Neural progenitor cell (in vitro differentiated cells): ENCODE measurements around the gene RNF151. TPM values are rescaled to one million over a fixed set of nuclear protein-coding genes. Genes with fewer than 3 reads are reported as not detected.

Experiments used
- DNase-seq: peaks from one replicate; pipeline ENCODE4 v3.0.0-alpha.2; 2016; ENCODE audit warnings: low spot score
- H2AFZ ChIP-seq: fragments of 200-600 bp; sonication (generic); replicated peaks from 2 replicates; pipeline ENCODE4 v1.6.1; 2016; ENCODE audit warnings: antibody characterized with exemption
- H3F3A ChIP-seq: fragments of 200-600 bp; sonication (generic); 2 replicates; pipeline ENCODE4 v1.6.1; 2016; ENCODE audit warnings: antibody characterized with exemption, low read depth
- H3K27ac ChIP-seq: fragments of 200-600 bp; sonication (generic); 2 replicates; pipeline ENCODE4 v1.5.1; 2016; ENCODE audit warnings: mild to moderate bottlenecking
- H3K27me3 ChIP-seq: fragments of 200-600 bp; sonication (generic); 2 replicates; pipeline ENCODE4 v1.6.1; 2016; ENCODE audit warnings: mild to moderate bottlenecking, moderate library complexity
- H3K36me3 ChIP-seq: fragments of 200-600 bp; sonication (generic); 2 replicates; pipeline ENCODE4 v1.5.1; 2016
- H3K4me1 ChIP-seq: fragments of 200-600 bp; sonication (generic); 2 replicates; pipeline ENCODE4 v1.6.1; 2016; ENCODE audit warnings: mixed run types
- H3K4me2 ChIP-seq: fragments of 200-600 bp; sonication (generic); 2 replicates; pipeline ENCODE4 v1.6.1; 2016
- H3K4me3 ChIP-seq: fragments of 200-600 bp; sonication (generic); 2 replicates; pipeline ENCODE4 v1.5.1; 2016
- H3K79me2 ChIP-seq: fragments of 200-600 bp; sonication (generic); 2 replicates; pipeline ENCODE4 v1.6.1; 2016; ENCODE audit warnings: low read depth
- H3K9ac ChIP-seq: fragments of 200-600 bp; sonication (generic); 2 replicates; pipeline ENCODE4 v1.6.1; 2016
- H3K9me3 ChIP-seq: fragments of 200-600 bp; sonication (generic); 2 replicates; pipeline ENCODE4 v1.5.1; 2016; ENCODE audit warnings: low read depth
- H4K20me1 ChIP-seq: fragments of 200-600 bp; sonication (generic); 2 replicates; pipeline ENCODE4 v1.6.1; 2016; ENCODE audit warnings: low read depth
- H3K27ac Mint-ChIP-seq: 3 replicates; pipeline ENCODE4 v1.8.0; 2021; ENCODE audit warnings: mixed read lengths
- H3K27me3 Mint-ChIP-seq: 2 replicates; pipeline ENCODE4 v1.8.0; 2022; ENCODE audit warnings: low read depth, mild to moderate bottlenecking, inconsistent platforms, moderate library complexity, mixed read lengths; ENCODE audit not compliant: insufficient read depth
- H3K36me3 Mint-ChIP-seq: 3 replicates; pipeline ENCODE4 v1.8.0; 2021; ENCODE audit warnings: mixed read lengths
- H3K4me1 Mint-ChIP-seq: 3 replicates; pipeline ENCODE4 v1.8.0; 2021; ENCODE audit warnings: mixed read lengths
- H3K4me3 Mint-ChIP-seq: 3 replicates; pipeline ENCODE4 v1.8.0; 2021; ENCODE audit warnings: mild to moderate bottlenecking, moderate library complexity, mixed read lengths
- H3K9me3 Mint-ChIP-seq: 3 replicates; pipeline ENCODE4 v1.8.0; 2020; ENCODE audit warnings: mixed read lengths
- CTCF ChIP-seq: fragments of 200-600 bp; sonication (generic); IDR thresholded peaks from 2 replicates; pipeline ENCODE4 v1.5.1; 2017; ENCODE audit warnings: antibody characterized with exemption, mild to moderate bottlenecking
- EZH2 ChIP-seq: fragments of 200-600 bp; sonication (generic); IDR thresholded peaks from 2 replicates; pipeline ENCODE4 v1.6.1; 2017; ENCODE audit warnings: antibody characterized with exemption, mild to moderate bottlenecking, moderate library complexity
- EZH2phosphoT487 ChIP-seq: fragments of 200-600 bp; sonication (generic); IDR thresholded peaks from 2 replicates; pipeline ENCODE4 v1.6.1; 2017; ENCODE audit warnings: antibody characterized with exemption
- total RNA-seq: library from RNA; depleted of rRNA; stranded (reverse); fragments of >200 nt; gene quantifications from 2 replicates; pipeline ENCODE4 v1.2.3, GENCODE V29; 2015; ENCODE audit warnings: low replicate concordance

Gene RNF151
- total RNA-seq, 1 donor from 2014 or later = not detected

GRCh38 chr16:2007081-2007836, 40.6 kb downstream of the RNF151 start:
- H3K79me2 ChIP-seq = peaks cover 52% of the 10 kb centered on the region
- H2AFZ ChIP-seq = no peak overlapping the region
- Mint-ChIP-seq H3K9me3 (no peaks in the 10 kb centered on the region), H3K27ac (no peak overlapping the region), H3K36me3 (peaks cover 4% of the 10 kb centered on the region), H3K27me3 (peaks cover 2% of the 10 kb centered on the region), H3K4me1 (peaks cover 34% of the 10 kb centered on the region), H3K4me3 (peak overlapping the region; percentile 88)
- H3K9me3 ChIP-seq = no peaks in the 10 kb centered on the region
- no peak overlapping the region for H3K9ac ChIP-seq
- TF ChIP-seq EZH2phosphoT487 (no peak), EZH2 (no peak), CTCF (no peak)
- peaks cover 17% of the 10 kb centered on the region for H3K4me1 ChIP-seq
- H3K27ac ChIP-seq = no peak overlapping the region
- H3K27me3 ChIP-seq = no peaks in the 10 kb centered on the region
- H3K4me3 ChIP-seq = no peak overlapping the region
- H3K4me2 ChIP-seq = peak overlapping the region; percentile 89
- H4K20me1 ChIP-seq = peaks cover 62% of the 10 kb centered on the region
- peaks cover 30% of the 10 kb centered on the region for H3F3A ChIP-seq
- H3K36me3 ChIP-seq = no peaks in the 10 kb centered on the region
- no peak for DNase-seq

GRCh38 chr16:2008009-2008526, 41.4 kb downstream of the RNF151 start:
- Mint-ChIP-seq H3K9me3 (no peaks in the 10 kb centered on the region), H3K4me3 (peak overlapping the region; percentile 88), H3K27ac (no peak overlapping the region), H3K36me3 (peaks cover 3% of the 10 kb centered on the region), H3K27me3 (peaks cover 2% of the 10 kb centered on the region), H3K4me1 (peaks cover 34% of the 10 kb centered on the region)
- Histone ChIP-seq H4K20me1 (peaks cover 60% of the 10 kb centered on the region), H3K36me3 (no peaks in the 10 kb centered on the region), H2AFZ (no peak overlapping the region), H3K4me1 (peaks cover 17% of the 10 kb centered on the region), H3K4me2 (peak overlapping the region; percentile 89), H3K9ac (peak overlapping the region; percentile 88), H3K9me3 (no peaks in the 10 kb centered on the region), H3K27me3 (no peaks in the 10 kb centered on the region), H3K79me2 (peaks cover 51% of the 10 kb centered on the region), H3F3A (peaks cover 30% of the 10 kb centered on the region), H3K27ac (no peak overlapping the region), H3K4me3 (peak overlapping the region; percentile 100)
- no peak for DNase-seq
- TF ChIP-seq EZH2 (no peak), CTCF (no peak), EZH2phosphoT487 (no peak)

GRCh38 chr16:2008631-2009163, 42.0 kb downstream of the RNF151 start:
- H4K20me1 ChIP-seq = peaks cover 54% of the 10 kb centered on the region
- Mint-ChIP-seq H3K27me3 (peaks cover 2% of the 10 kb centered on the region), H3K27ac (no peak overlapping the region), H3K4me3 (peak overlapping the region; percentile 88), H3K9me3 (no peaks in the 10 kb centered on the region), H3K4me1 (peaks cover 34% of the 10 kb centered on the region), H3K36me3 (peaks cover 3% of the 10 kb centered on the region)
- no peaks in the 10 kb centered on the region for H3K36me3 ChIP-seq
- peaks cover 17% of the 10 kb centered on the region for H3K4me1 ChIP-seq
- H3K27ac ChIP-seq = no peak overlapping the region
- H3K27me3 ChIP-seq = no peaks in the 10 kb centered on the region
- H2AFZ ChIP-seq = no peak overlapping the region
- H3F3A ChIP-seq = peaks cover 30% of the 10 kb centered on the region
- H3K9me3 ChIP-seq = no peaks in the 10 kb centered on the region
- no peak for DNase-seq
- TF ChIP-seq EZH2phosphoT487 = no peak
- no peak for TF ChIP-seq EZH2
- TF ChIP-seq CTCF = no peak
- peak overlapping the region; percentile 89 for H3K4me2 ChIP-seq
- peaks cover 45% of the 10 kb centered on the region for H3K79me2 ChIP-seq
- peak overlapping the region; percentile 88 for H3K9ac ChIP-seq
- H3K4me3 ChIP-seq = peak overlapping the region; percentile 100
